ENCODE results near the gene PPP1R16B. TPM values are rescaled to one million over a fixed set of nuclear protein-coding genes. Genes with fewer than 3 reads are reported as not detected.
"Not testable (repeated sequence)": the region's sequence is repeated elsewhere in the genome, so short reads cannot be mapped to it uniquely, and the experiment has no call there.

The PPP1R16B gene
- polyA plus RNA-seq, 4 donors: 0.89 to 11.9 (median 3.7) TPM

- no peak overlapping the region for H3K27ac ChIP-seq (ENCODE audit: low read depth in 1 of 3, low read length in 2 of 3)
- H3K4me1 ChIP-seq (ENCODE audit: control insufficient read depth in 3 of 3, insufficient read depth in 2 of 3, low read depth in 1 of 3, low read length in 2 of 3): peaks cover 0 to 4% (median 0%) of the 10 kb centered on the region in 3 donors
- WGBS, 3 donors: 78 to 85% (median 80%) methylated on average over 7 of the region's 7 CpGs
- H3K4me3 ChIP-seq (ENCODE audit: low read depth in 1 of 3, low read length in 3 of 3): no peak overlapping the region
- no peaks in the 10 kb centered on the region for H3K27me3 ChIP-seq (ENCODE audit: control insufficient read depth in 3 of 3, insufficient read depth in 3 of 3, low read length in 3 of 3)
- FAIRE-seq: no peak
- no peak for DNase-seq
- H3K36me3 ChIP-seq (ENCODE audit: control insufficient read depth in 3 of 3, insufficient read depth in 2 of 3, low read depth in 1 of 3, low read length in 3 of 3): no peaks in the 10 kb centered on the region
- H3K9me3 ChIP-seq (ENCODE audit: control insufficient read depth in 2 of 2, insufficient read depth in 1 of 2, low read depth in 1 of 2, low read length in 1 of 2): no peaks in the 10 kb centered on the region
Measured at GRCh38 chr20:38857703-38858102, 52.2 kb downstream of the PPP1R16B start.

- peaks cover 0 to 4% (median 0%) of the 10 kb centered on the region in 3 donors for H3K4me1 ChIP-seq (ENCODE audit: control insufficient read depth in 3 of 3, insufficient read depth in 2 of 3, low read depth in 1 of 3, low read length in 2 of 3)
- no peaks in the 10 kb centered on the region for H3K9me3 ChIP-seq (ENCODE audit: control insufficient read depth in 2 of 2, insufficient read depth in 1 of 2, low read depth in 1 of 2, low read length in 1 of 2)
- H3K4me3 ChIP-seq (ENCODE audit: low read depth in 1 of 3, low read length in 3 of 3): no peak overlapping the region
- no peaks in the 10 kb centered on the region for H3K36me3 ChIP-seq (ENCODE audit: control insufficient read depth in 3 of 3, insufficient read depth in 2 of 3, low read depth in 1 of 3, low read length in 3 of 3)
- H3K27me3 ChIP-seq (ENCODE audit: control insufficient read depth in 3 of 3, insufficient read depth in 3 of 3, low read length in 3 of 3): no peaks in the 10 kb centered on the region
- peak overlapping the region in 1 of 3 donors; percentile 62 for H3K27ac ChIP-seq (ENCODE audit: low read depth in 1 of 3, low read length in 2 of 3)
- 40 to 55% (median 47%) methylated on average over 9 of the region's 9 CpGs for WGBS, 3 donors
- FAIRE-seq (no peak), DNase-seq (peak in 1 of 2 donors; percentile 45)
Measured at GRCh38 chr20:38859070-38859690, 53.7 kb downstream of the PPP1R16B start.

- H3K27me3 ChIP-seq (ENCODE audit: control insufficient read depth in 3 of 3, insufficient read depth in 3 of 3, low read length in 3 of 3); H3K36me3 ChIP-seq (ENCODE audit: control insufficient read depth in 3 of 3, insufficient read depth in 2 of 3, low read depth in 1 of 3, low read length in 3 of 3); FAIRE-seq; H3K4me3 ChIP-seq (ENCODE audit: low read depth in 1 of 3, low read length in 3 of 3); H3K9me3 ChIP-seq (ENCODE audit: control insufficient read depth in 2 of 2, insufficient read depth in 1 of 2, low read depth in 1 of 2, low read length in 1 of 2); H3K27ac ChIP-seq (ENCODE audit: low read depth in 1 of 3, low read length in 2 of 3); H3K4me1 ChIP-seq (ENCODE audit: control insufficient read depth in 3 of 3, insufficient read depth in 2 of 3, low read depth in 1 of 3, low read length in 2 of 3); DNase-seq: not testable (repeated sequence)
- WGBS, 3 donors: 87 to 93% (median 89%) methylated on average over 4 of the region's 4 CpGs
Measured at GRCh38 chr20:38859857-38860256, 54.4 kb downstream of the PPP1R16B start.

GRCh38 chr20:38861071-38861401 lies 55.5 kb downstream of the PPP1R16B start:
- DNase-seq (no peak), FAIRE-seq (no peak)
- peaks cover 0 to 4% (median 0%) of the 10 kb centered on the region in 3 donors for H3K4me1 ChIP-seq (ENCODE audit: control insufficient read depth in 3 of 3, insufficient read depth in 2 of 3, low read depth in 1 of 3, low read length in 2 of 3)
- 59 to 71% (median 71%) methylated on average over 1 of the region's 1 CpG for WGBS, 3 donors
- H3K27me3 ChIP-seq (ENCODE audit: control insufficient read depth in 3 of 3, insufficient read depth in 3 of 3, low read length in 3 of 3): no peaks in the 10 kb centered on the region
- no peaks in the 10 kb centered on the region for H3K9me3 ChIP-seq (ENCODE audit: control insufficient read depth in 2 of 2, insufficient read depth in 1 of 2, low read depth in 1 of 2, low read length in 1 of 2)
- H3K36me3 ChIP-seq (ENCODE audit: control insufficient read depth in 3 of 3, insufficient read depth in 2 of 3, low read depth in 1 of 3, low read length in 3 of 3): no peaks in the 10 kb centered on the region
- H3K4me3 ChIP-seq (ENCODE audit: low read depth in 1 of 3, low read length in 3 of 3): no peak overlapping the region
- no peak overlapping the region for H3K27ac ChIP-seq (ENCODE audit: low read depth in 1 of 3, low read length in 2 of 3)

- Histone ChIP-seq H3K36me3 (ENCODE audit: control insufficient read depth in 3 of 3, insufficient read depth in 2 of 3, low read depth in 1 of 3, low read length in 3 of 3) (no peaks in the 10 kb centered on the region), H3K4me1 (ENCODE audit: control insufficient read depth in 3 of 3, insufficient read depth in 2 of 3, low read depth in 1 of 3, low read length in 2 of 3) (peaks cover 0 to 4% (median 0%) of the 10 kb centered on the region in 3 donors), H3K9me3 (ENCODE audit: control insufficient read depth in 2 of 2, insufficient read depth in 1 of 2, low read depth in 1 of 2, low read length in 1 of 2) (no peaks in the 10 kb centered on the region), H3K27ac (ENCODE audit: low read depth in 1 of 3, low read length in 2 of 3) (peak overlapping the region in 2 of 3 donors; percentile 33 to 69), H3K27me3 (ENCODE audit: control insufficient read depth in 3 of 3, insufficient read depth in 3 of 3, low read length in 3 of 3) (no peaks in the 10 kb centered on the region), H3K4me3 (ENCODE audit: low read depth in 1 of 3, low read length in 3 of 3) (no peak overlapping the region)
- FAIRE-seq (no peak), DNase-seq (no peak)
- WGBS, 3 donors: 79 to 82% (median 80%) methylated on average over 5 of the region's 5 CpGs
Measured at GRCh38 chr20:38862226-38862625, 56.7 kb downstream of the PPP1R16B start.

GRCh38 chr20:38863024-38863851 lies 57.7 kb downstream of the PPP1R16B start:
- no peak for FAIRE-seq
- Histone ChIP-seq H3K36me3 (ENCODE audit: control insufficient read depth in 3 of 3, insufficient read depth in 2 of 3, low read depth in 1 of 3, low read length in 3 of 3) (no peaks in the 10 kb centered on the region), H3K27ac (ENCODE audit: low read depth in 1 of 3, low read length in 2 of 3) (peak overlapping the region in 2 of 3 donors; percentile 33 to 69), H3K9me3 (ENCODE audit: control insufficient read depth in 2 of 2, insufficient read depth in 1 of 2, low read depth in 1 of 2, low read length in 1 of 2) (no peaks in the 10 kb centered on the region), H3K4me3 (ENCODE audit: low read depth in 1 of 3, low read length in 3 of 3) (no peak overlapping the region), H3K4me1 (ENCODE audit: control insufficient read depth in 3 of 3, insufficient read depth in 2 of 3, low read depth in 1 of 3, low read length in 2 of 3) (peaks cover 0 to 4% (median 0%) of the 10 kb centered on the region in 3 donors), H3K27me3 (ENCODE audit: control insufficient read depth in 3 of 3, insufficient read depth in 3 of 3, low read length in 3 of 3) (no peaks in the 10 kb centered on the region)
- DNase-seq: peak in 1 of 2 donors; percentile 54
- 68 to 69% (median 68%) methylated on average over 12 of the region's 12 CpGs for WGBS, 3 donors

GRCh38 chr20:38864662-38865061 lies 59.2 kb downstream of the PPP1R16B start:
- Histone ChIP-seq H3K9me3 (ENCODE audit: control insufficient read depth in 2 of 2, insufficient read depth in 1 of 2, low read depth in 1 of 2, low read length in 1 of 2) (no peaks in the 10 kb centered on the region), H3K27ac (ENCODE audit: low read depth in 1 of 3, low read length in 2 of 3) (peak overlapping the region in 1 of 3 donors; percentile 14), H3K27me3 (ENCODE audit: control insufficient read depth in 3 of 3, insufficient read depth in 3 of 3, low read length in 3 of 3) (no peaks in the 10 kb centered on the region), H3K4me3 (ENCODE audit: low read depth in 1 of 3, low read length in 3 of 3) (no peak overlapping the region), H3K4me1 (ENCODE audit: control insufficient read depth in 3 of 3, insufficient read depth in 2 of 3, low read depth in 1 of 3, low read length in 2 of 3) (peaks cover 0 to 2% (median 0%) of the 10 kb centered on the region in 3 donors), H3K36me3 (ENCODE audit: control insufficient read depth in 3 of 3, insufficient read depth in 2 of 3, low read depth in 1 of 3, low read length in 3 of 3) (no peaks in the 10 kb centered on the region)
- 70 to 75% (median 70%) methylated on average over 5 of the region's 5 CpGs for WGBS, 3 donors
- DNase-seq (no peak), FAIRE-seq (no peak)

- Histone ChIP-seq H3K27ac (ENCODE audit: low read depth in 1 of 3, low read length in 2 of 3) (no peak overlapping the region), H3K4me3 (ENCODE audit: low read depth in 1 of 3, low read length in 3 of 3) (no peak overlapping the region), H3K27me3 (ENCODE audit: control insufficient read depth in 3 of 3, insufficient read depth in 3 of 3, low read length in 3 of 3) (no peaks in the 10 kb centered on the region), H3K4me1 (ENCODE audit: control insufficient read depth in 3 of 3, insufficient read depth in 2 of 3, low read depth in 1 of 3, low read length in 2 of 3) (no peaks in the 10 kb centered on the region), H3K9me3 (ENCODE audit: control insufficient read depth in 2 of 2, insufficient read depth in 1 of 2, low read depth in 1 of 2, low read length in 1 of 2) (no peaks in the 10 kb centered on the region), H3K36me3 (ENCODE audit: control insufficient read depth in 3 of 3, insufficient read depth in 2 of 3, low read depth in 1 of 3, low read length in 3 of 3) (no peaks in the 10 kb centered on the region)
- 76 to 79% (median 77%) methylated on average over 12 of the region's 12 CpGs for WGBS, 3 donors
- FAIRE-seq: no peak
- DNase-seq: no peak
Measured at GRCh38 chr20:38866265-38867061, 61.0 kb downstream of the PPP1R16B start.

All from small intestine (tissue), 7 donors.